SK-N-SH treated with all-trans-retinoic acid at 6 μM for 48 hours (cell line): Measurements from ENCODE around the gene RCOR2.
"Not testable (repeated sequence)": the region's sequence is repeated elsewhere in the genome, so short reads cannot be mapped to it uniquely, and the experiment has no call there.

Source experiments
- ATAC-seq: fragments of 200-7000 bp; cut with Tn5 transposase; 3 replicates; pipeline ENCODE4 v1.9.1; 2020; ENCODE audit warnings: mild to moderate bottlenecking, moderate library complexity
- CREB5 ChIP-seq: fragments of 250-450 bp; sonication (Bioruptor Pico); IDR thresholded peaks from 2 replicates; pipeline ENCODE4 v1.5.1; 2020; ENCODE audit warnings: low read depth, mild to moderate bottlenecking, moderate library complexity
- CSDC2 ChIP-seq: fragments of 250-450 bp; sonication (Bioruptor Pico); IDR thresholded peaks from 2 replicates; pipeline ENCODE4 v1.5.0; 2020; ENCODE audit warnings: mild to moderate bottlenecking, moderate library complexity
- CSRNP3 ChIP-seq: fragments of 250-450 bp; sonication (Bioruptor Pico); IDR thresholded peaks from 2 replicates; pipeline ENCODE4 v1.5.1; 2021; ENCODE audit warnings: mild to moderate bottlenecking, moderate library complexity
- OSR1 ChIP-seq: fragments of 250-450 bp; sonication (Bioruptor Pico); IDR thresholded peaks from 2 replicates; pipeline ENCODE4 v1.8.0; 2022; ENCODE audit warnings: moderate library complexity, mild to moderate bottlenecking, inconsistent platforms
- PATZ1 ChIP-seq: fragments of 250-450 bp; sonication (Bioruptor Pico); IDR thresholded peaks from 2 replicates; pipeline ENCODE4 v1.8.0; 2020; ENCODE audit warnings: mild to moderate bottlenecking, moderate library complexity, borderline replicate concordance
- PPARA ChIP-seq: fragments of 250-450 bp; sonication (Bioruptor Pico); IDR thresholded peaks from 2 replicates; pipeline ENCODE4 v1.5.0; 2020; ENCODE audit warnings: mild to moderate bottlenecking, borderline replicate concordance
- RARB ChIP-seq: fragments of 250-450 bp; sonication (Bioruptor Pico); IDR thresholded peaks from 2 replicates; pipeline ENCODE4 v1.8.0; 2021; ENCODE audit warnings: mild to moderate bottlenecking, moderate library complexity
- TCF4 ChIP-seq: fragments of 250-450 bp; sonication (Bioruptor Pico); IDR thresholded peaks from 2 replicates; pipeline ENCODE4 v1.8.0; 2021; ENCODE audit warnings: mild to moderate bottlenecking, moderate library complexity, borderline replicate concordance
- ZC3H10 ChIP-seq: fragments of 250-450 bp; sonication (Bioruptor Pico); IDR thresholded peaks from 2 replicates; pipeline ENCODE4 v1.5.1; 2021; ENCODE audit warnings: mild to moderate bottlenecking, moderate library complexity
- ZFP30 ChIP-seq: fragments of 450-650 bp; formaldehyde crosslinking; IDR thresholded peaks from 2 replicates; pipeline ENCODE4 v1.5.0; 2022; ENCODE audit warnings: mild to moderate bottlenecking, moderate library complexity
- ZNF70 ChIP-seq: fragments of 450-650 bp; formaldehyde crosslinking; IDR thresholded peaks from 2 replicates; pipeline ENCODE4 v1.5.0; 2020; ENCODE audit warnings: mild to moderate bottlenecking, moderate library complexity
- ZNF8 ChIP-seq: fragments of 450-650 bp; formaldehyde crosslinking; IDR thresholded peaks from 2 replicates; pipeline ENCODE4 v1.5.0; 2020; ENCODE audit warnings: mild to moderate bottlenecking, moderate library complexity

Gene RCOR2

GRCh38 chr11:63916837-63917691 is at the start of gene RCOR2:
Gene RCOR2, minus strand, starts transcription at chr11:63917164. Its CDS starts 708 bp downstream, at chr11:63916456.
- peak; percentile 36; the same call in 1 of the 2 replicates for TF ChIP-seq PATZ1 (CRISPR knock-in tag)
- no peak for TF ChIP-seq PPARA (CRISPR knock-in tag)
- ATAC-seq, result peak; percentile 47

- ATAC-seq, result no peak
- no peak for TF ChIP-seq RARB (CRISPR knock-in tag)
- no peak for TF ChIP-seq OSR1 (CRISPR knock-in tag)
- TF ChIP-seq TCF4 (CRISPR knock-in tag), result no peak
- no peak for TF ChIP-seq CREB5 (CRISPR knock-in tag)
- TF ChIP-seq ZC3H10 (CRISPR knock-in tag), result no peak
- TF ChIP-seq PATZ1 (CRISPR knock-in tag), result no peak
- TF ChIP-seq CSRNP3 (CRISPR knock-in tag), result no peak
Observed at GRCh38 chr11:63966444-63966843, 49.5 kb upstream of the RCOR2 start.

GRCh38 chr11:63963895-63964294 is 46.9 kb upstream of the RCOR2 start:
- not testable (repeated sequence) for ATAC-seq

GRCh38 chr11:63961608-63962412 is 44.8 kb upstream of the RCOR2 start:
- no peak for TF ChIP-seq ZNF8
- no peak for TF ChIP-seq PATZ1 (CRISPR knock-in tag)
- TF ChIP-seq CSDC2, result no peak
- peak; percentile 39 for ATAC-seq

GRCh38 chr11:63958008-63958407 is 41.0 kb upstream of the RCOR2 start:
- ATAC-seq, result no peak
- TF ChIP-seq ZC3H10 (CRISPR knock-in tag) (no peak), PPARA (CRISPR knock-in tag) (no peak), CSRNP3 (CRISPR knock-in tag) (no peak), ZFP30 (CRISPR knock-in tag) (no peak), TCF4 (CRISPR knock-in tag) (no peak), ZNF70 (CRISPR knock-in tag) (no peak)
- TF ChIP-seq, all 23 proteins: peak for 0
